Aorta (tissue), 5 donors: ENCODE data around the gene ZMAT5. TPM values are rescaled to one million over a fixed set of nuclear protein-coding genes. Genes with fewer than 3 reads are reported as not detected.

ENCODE experiments used
- ATAC-seq: fragments of 200-7000 bp; cut with Tn5 transposase; one replicate; pipeline ENCODE4 v1.9.1; 2022; ENCODE audit warnings: moderate library complexity; ENCODE audit not compliant: low FRiP score
- DNase-seq, 2 donors: peaks; one replicate each; pipeline ENCODE4 v3.0.0-alpha.2; 2020
- H3K27ac ChIP-seq, 2 donors: one replicate each; pipeline ENCODE4 v1.5.1; 2013; ENCODE audit warnings: low read length in 2 of 2, mild to moderate bottlenecking in 2 of 2, moderate library complexity in 2 of 2, control low read depth in 1 of 2, inconsistent platforms in 1 of 2, low read depth in 1 of 2
- H3K27me3 ChIP-seq, 2 donors: one replicate each; pipeline ENCODE4 v1.6.1; 2013; ENCODE audit warnings: control low read depth in 1 of 2, low read length in 1 of 2, mild to moderate bottlenecking in 1 of 2, moderate library complexity in 1 of 2; ENCODE audit not compliant: insufficient read depth in 2 of 2, control insufficient read depth in 1 of 2
- H3K36me3 ChIP-seq, 2 donors: one replicate each; pipeline ENCODE4 v1.6.1; 2013; ENCODE audit warnings: control low read depth in 1 of 2, low read length in 1 of 2, mild to moderate bottlenecking in 1 of 2; ENCODE audit not compliant: insufficient read depth in 2 of 2, control insufficient read depth in 1 of 2
- H3K4me1 ChIP-seq, 2 donors: one replicate each; pipeline ENCODE4 v1.6.1; 2013; ENCODE audit warnings: low read length in 2 of 2, control low read depth in 1 of 2, mild to moderate bottlenecking in 1 of 2, moderate library complexity in 1 of 2; ENCODE audit not compliant: insufficient read depth in 2 of 2, control insufficient read depth in 1 of 2
- H3K4me3 ChIP-seq, 2 donors: one replicate each; pipeline ENCODE4 v1.5.1; 2013; ENCODE audit warnings: low read length in 2 of 2, control low read depth in 1 of 2, mild to moderate bottlenecking in 1 of 2
- H3K9me3 ChIP-seq: one replicate; pipeline ENCODE4 v1.6.1; 2013; ENCODE audit warnings: mild to moderate bottlenecking, low read length; ENCODE audit not compliant: control insufficient read depth
- WGBS, 2 donors: extraction: QIAGEN DNeasy Blood & Tissue Kit; methylation state at CpG; one replicate each; pipeline ENCODE4 v1.1.7; 2013; 5-methylcytosine and 5-hydroxymethylcytosine counted together
- intact Hi-C, 2 donors: fragments of 100-400 bp; cut with DNase I; formaldehyde crosslinking; loops; one replicate each; pipeline versions ENCODE4 v1.14.2 to v1.15.0; 2022
- polyA plus RNA-seq, 2 donors: library from polyadenylated mRNA; stranded (reverse); fragments of 200-250 nt; gene quantifications; one replicate each; pipeline ENCODE4 v1.2.3, GENCODE V29; 2013
- total RNA-seq, 2 donors: library from RNA; stranded (reverse); fragmentation: NEBNext Ultra II Directional; extraction: Animal tissue kit (Norgen Biotek cat#: 25700); gene quantifications; one replicate each; pipeline ENCODE4 v1.2.1, GENCODE V29; 2021
- donor health status: healthy with polysubstance abuse.
- donor health status: Bipolar disorder and iron deficiency.
- donor health status: DM: no; HTN: no; CAD: no.
- donor health status: DM: no; HTN: no; CAD: no.
- donor health status: DM: yes; HTN: yes; CAD: no.

The ZMAT5 gene
- total and polyA plus RNA-seq, 4 donors: 11.3 to 29.0 (median 19.2) TPM

GRCh38 chr22:29753808-29754657, 12.8 kb downstream of the ZMAT5 start:
- Histone ChIP-seq H3K36me3 (no peaks in the 10 kb centered on the region), H3K4me1 (no peaks in the 10 kb centered on the region), H3K27ac (no peak overlapping the region), H3K9me3 (no peaks in the 10 kb centered on the region), H3K27me3 (no peaks in the 10 kb centered on the region), H3K4me3 (no peak overlapping the region)
- intact Hi-C loops: no loop called here
- 78 to 87% methylated on average over 16 of the region's 16 CpGs for WGBS, 2 donors
- ATAC-seq (no peak), DNase-seq (no peak)

- 89 to 93% methylated on average over 2 of the region's 2 CpGs for WGBS, 2 donors
- intact Hi-C loops: no loop called here
- H3K27me3 ChIP-seq: no peaks in the 10 kb centered on the region
- ATAC-seq (no peak), DNase-seq (no peak)
- peaks cover 0 to 3% of the 10 kb centered on the region in 2 donors for H3K36me3 ChIP-seq
- H3K27ac ChIP-seq: no peak overlapping the region
- H3K4me1 ChIP-seq: no peaks in the 10 kb centered on the region
- no peak overlapping the region for H3K4me3 ChIP-seq
- no peaks in the 10 kb centered on the region for H3K9me3 ChIP-seq
Observed at GRCh38 chr22:29751669-29752068, 15.1 kb downstream of the ZMAT5 start.

- Histone ChIP-seq H3K9me3 (no peaks in the 10 kb centered on the region), H3K4me3 (no peak overlapping the region), H3K4me1 (no peaks in the 10 kb centered on the region), H3K27me3 (no peaks in the 10 kb centered on the region), H3K36me3 (peaks cover 0 to 3% of the 10 kb centered on the region in 2 donors), H3K27ac (no peak overlapping the region)
- intact Hi-C loops: no loop called here
- ATAC-seq (no peak), DNase-seq (no peak)
- 88 to 93% methylated on average over 11 of the region's 11 CpGs for WGBS, 2 donors
Observed at GRCh38 chr22:29750559-29751538, 16.0 kb downstream of the ZMAT5 start.

GRCh38 chr22:29750029-29750428, 16.8 kb downstream of the ZMAT5 start:
- H3K27ac ChIP-seq: no peak overlapping the region
- no peak for ATAC-seq
- WGBS, 2 donors: 93 to 94% methylated on average over 3 of the region's 3 CpGs

GRCh38 chr22:29748248-29748893, 18.4 kb downstream of the ZMAT5 start:
- DNase-seq: no peak
- Histone ChIP-seq H3K36me3 (peaks cover 0 to 3% of the 10 kb centered on the region in 2 donors), H3K9me3 (no peaks in the 10 kb centered on the region), H3K4me1 (no peaks in the 10 kb centered on the region), H3K4me3 (no peak overlapping the region), H3K27me3 (no peaks in the 10 kb centered on the region), H3K27ac (no peak overlapping the region)
- 92 to 95% methylated on average over 9 of the region's 9 CpGs for WGBS, 2 donors
- no peak for ATAC-seq
- intact Hi-C loops: no loop called here

More at GRCh38 chr22:29750029-29750428, 16.8 kb downstream of the ZMAT5 start:
- Histone ChIP-seq H3K27me3 (no peaks in the 10 kb centered on the region), H3K4me1 (no peaks in the 10 kb centered on the region), H3K36me3 (peaks cover 0 to 3% of the 10 kb centered on the region in 2 donors), H3K9me3 (no peaks in the 10 kb centered on the region), H3K4me3 (no peak overlapping the region)
- no peak for DNase-seq
- intact Hi-C loops: no loop called here

GRCh38 chr22:29747832-29748231, 19.0 kb downstream of the ZMAT5 start:
- Histone ChIP-seq H3K4me1 (no peaks in the 10 kb centered on the region), H3K9me3 (no peaks in the 10 kb centered on the region), H3K27me3 (no peaks in the 10 kb centered on the region), H3K4me3 (no peak overlapping the region), H3K27ac (no peak overlapping the region), H3K36me3 (peaks cover 0 to 3% of the 10 kb centered on the region in 2 donors)
- intact Hi-C loops: no loop called here
- 87 to 93% methylated on average over 7 of the region's 7 CpGs for WGBS, 2 donors
- ATAC-seq (no peak), DNase-seq (no peak)

- Histone ChIP-seq H3K4me3 (no peak overlapping the region), H3K27me3 (no peaks in the 10 kb centered on the region)
- intact Hi-C loops: no loop called here
Observed at GRCh38 chr22:29744902-29745301, 21.9 kb downstream of the ZMAT5 start.

GRCh38 chr22:29742326-29742725, 24.5 kb downstream of the ZMAT5 start:
- Histone ChIP-seq H3K4me1 (no peaks in the 10 kb centered on the region), H3K4me3 (no peak overlapping the region), H3K9me3 (no peaks in the 10 kb centered on the region), H3K36me3 (peaks cover 0 to 2% of the 10 kb centered on the region in 2 donors), H3K27ac (no peak overlapping the region), H3K27me3 (no peaks in the 10 kb centered on the region)
- DNase-seq: no peak
- intact Hi-C loops: no loop called here
- no peak for ATAC-seq
- 83 to 86% methylated on average over 13 of the region's 13 CpGs for WGBS, 2 donors

More at GRCh38 chr22:29744902-29745301, 21.9 kb downstream of the ZMAT5 start:
- H3K27ac ChIP-seq: no peak overlapping the region
- WGBS, 2 donors: 65 to 72% methylated on average over 8 of the region's 8 CpGs
- H3K9me3 ChIP-seq: no peaks in the 10 kb centered on the region
- no peaks in the 10 kb centered on the region for H3K4me1 ChIP-seq
- DNase-seq (no peak), ATAC-seq (no peak)
- H3K36me3 ChIP-seq: peaks cover 0 to 4% of the 10 kb centered on the region in 2 donors
